T47D (cell line): ENCODE data around the gene SCAI.
"Not testable (repeated sequence)": the region's sequence is repeated elsewhere in the genome, so short reads cannot be mapped to it uniquely, and the experiment has no call there.

ENCODE experiments used
- DNase-seq, 2 experiments: peaks; one replicate each; pipeline versions ENCODE4 v3.0.0 to v3.0.0-alpha.2; 2011 to 2012; ENCODE audit warnings: low read depth in 1 of 2, low spot score in 1 of 2
- JUND ChIP-seq: IDR thresholded peaks from 2 replicates; pipeline ENCODE4 v1.6.1; 2012; ENCODE audit warnings: low read depth
- in situ Hi-C: cut with HindIII; loops from 2 replicates; pipeline ENCODE4 v1.10.0; 2016; ENCODE audit warnings: low sequenced_read_pairs, low pct_unique_long_range_greater_than_20kb

SCAI gene

DNA sequence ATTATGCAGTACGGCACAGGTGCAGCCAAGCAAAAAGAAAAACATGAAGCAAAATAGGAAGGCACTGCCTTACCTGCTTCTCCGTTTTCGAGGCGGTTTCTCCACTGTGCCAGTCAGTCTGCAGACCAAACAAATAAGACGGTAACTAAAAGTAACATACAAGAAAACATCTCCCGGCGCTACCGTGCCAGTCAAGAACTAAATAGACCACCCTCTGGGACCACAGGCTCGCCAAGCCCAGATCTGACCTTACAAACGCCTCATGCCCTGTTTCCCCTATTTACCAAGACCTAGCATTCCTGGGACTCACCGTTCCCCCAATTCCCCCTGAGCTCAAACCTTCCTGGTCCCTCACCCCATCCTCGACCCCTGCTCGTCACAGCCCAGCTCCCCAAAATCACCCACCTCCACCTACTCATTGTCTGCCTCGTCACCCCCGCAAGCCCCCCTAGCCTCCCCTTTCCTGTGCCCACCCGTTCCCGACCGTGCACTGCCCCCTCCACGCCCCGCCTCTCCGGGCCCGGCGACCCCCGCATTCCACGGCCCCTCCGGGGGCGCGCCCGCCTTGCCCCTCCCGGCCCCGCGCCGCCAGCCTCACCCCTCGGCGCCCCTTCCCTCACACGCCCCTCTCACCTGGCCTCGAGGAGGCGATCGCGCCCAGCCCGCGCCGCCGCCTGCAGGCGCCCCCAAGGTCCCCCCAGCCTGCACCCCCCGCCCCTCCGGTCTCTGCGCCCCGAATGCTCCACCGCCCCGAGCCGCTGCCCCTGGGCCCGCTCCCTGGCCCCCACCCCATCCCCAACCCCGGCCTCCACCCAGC is 560 bp downstream of the SCAI start:
- no peak for TF ChIP-seq JUND
- peak in 1 of 2 experiments; percentile 33 for DNase-seq
- in situ Hi-C loops = no loop called here

DNA sequence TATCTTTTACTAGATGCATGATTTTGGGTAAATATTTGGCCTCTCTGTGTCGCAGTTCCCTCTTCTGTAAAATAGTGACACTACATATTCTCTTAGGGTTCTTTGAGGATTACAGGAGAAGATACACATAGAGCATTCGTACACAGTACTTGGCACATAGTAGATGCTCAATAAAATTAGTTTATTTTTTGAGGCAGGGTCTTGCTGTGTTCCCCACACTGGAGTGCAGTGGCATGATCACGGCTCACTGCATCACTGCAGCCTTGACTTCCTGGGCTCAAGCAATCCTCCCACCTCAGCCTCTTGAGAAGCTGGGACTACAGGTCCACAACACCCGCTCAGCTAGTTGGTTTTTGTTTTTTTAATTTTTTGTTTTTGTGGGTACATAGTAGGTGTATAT is 1.6 kb downstream of the SCAI start:
- in situ Hi-C loops = no loop called here
- TF ChIP-seq JUND = no peak
- DNase-seq = no peak

DNA sequence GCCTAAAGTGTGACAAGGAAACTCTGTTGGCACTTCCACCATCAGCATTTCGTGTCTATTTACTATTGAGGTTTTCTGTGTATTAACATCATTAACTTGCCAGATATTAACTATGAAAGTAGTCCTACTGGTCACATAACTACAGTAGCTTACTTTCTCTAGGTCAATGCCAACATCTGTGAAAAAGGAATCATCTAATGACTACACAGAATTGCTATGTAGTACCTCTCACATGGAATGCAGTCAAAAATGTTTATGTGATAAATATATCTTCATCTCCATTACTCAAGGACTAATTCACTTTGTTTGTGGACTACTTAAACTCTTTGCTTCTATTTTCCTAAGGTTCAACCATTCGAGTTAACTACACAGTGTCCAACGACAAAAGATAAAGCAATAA is 2.1 kb downstream of the SCAI start:
- DNase-seq = no peak
- in situ Hi-C loops = no loop called here
- TF ChIP-seq JUND = no peak

DNA sequence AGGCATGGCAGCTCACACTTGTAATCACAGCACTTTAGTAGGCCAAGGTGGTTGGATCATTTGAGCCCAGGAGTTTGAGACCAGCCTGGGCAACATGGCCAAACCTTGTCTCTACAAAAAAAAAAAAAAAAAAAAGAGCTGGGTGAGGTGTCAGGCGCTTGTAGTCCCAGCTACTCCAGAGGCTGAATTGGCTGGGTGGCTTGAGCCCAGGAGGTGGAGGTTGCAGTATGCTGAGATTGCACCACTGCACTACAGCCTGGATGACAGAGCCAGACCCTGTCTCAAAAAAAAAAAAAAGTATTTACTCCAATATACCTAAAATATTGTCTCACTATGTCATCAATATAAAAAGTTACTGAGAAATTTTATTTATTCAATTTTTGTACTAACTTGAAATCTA is 2.8 kb downstream of the SCAI start:
- no peak for DNase-seq
- TF ChIP-seq JUND = no peak
- in situ Hi-C loops = no loop called here

DNA sequence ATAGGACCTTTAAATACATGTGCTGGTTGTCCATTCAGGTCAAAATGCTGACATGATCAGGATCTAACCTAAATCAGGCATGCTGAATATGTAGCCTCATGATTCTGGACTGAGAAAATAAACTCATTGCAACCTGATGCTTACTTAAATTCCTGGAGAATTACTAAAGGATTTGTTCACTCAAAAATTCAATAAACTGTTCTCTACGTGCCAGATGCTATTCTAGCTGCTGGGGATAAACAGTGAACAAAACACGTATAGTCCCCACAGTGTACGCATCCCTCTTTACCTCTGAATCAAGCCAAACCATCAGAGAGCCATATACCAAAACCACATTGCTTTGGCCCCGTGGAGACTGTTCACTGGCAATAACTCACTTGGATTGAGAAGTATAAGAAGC is 6.1 kb downstream of the SCAI start:
- TF ChIP-seq JUND = no peak
- no peak for DNase-seq
- in situ Hi-C loops = no loop called here

DNA sequence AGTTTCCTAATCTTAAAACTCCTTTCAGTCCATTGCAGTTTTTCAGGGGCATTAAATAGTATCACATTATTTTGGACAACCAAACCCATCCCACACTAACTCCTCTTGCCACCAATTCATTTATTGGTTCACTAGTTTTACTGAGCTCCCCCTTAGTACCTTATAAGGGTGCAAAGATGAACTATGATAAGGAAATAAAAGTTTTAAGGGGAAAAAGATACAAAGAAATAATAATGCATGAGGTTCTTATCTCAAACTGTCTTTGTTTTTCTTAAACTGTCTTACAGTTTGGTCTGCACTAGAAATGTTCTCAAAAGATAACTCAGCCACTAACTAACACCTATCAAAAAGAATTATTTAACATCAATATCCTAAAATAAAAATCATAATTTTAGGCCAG is 8.4 kb downstream of the SCAI start:
- DNase-seq = no peak
- in situ Hi-C loops = no loop called here
- TF ChIP-seq JUND = no peak

DNA sequence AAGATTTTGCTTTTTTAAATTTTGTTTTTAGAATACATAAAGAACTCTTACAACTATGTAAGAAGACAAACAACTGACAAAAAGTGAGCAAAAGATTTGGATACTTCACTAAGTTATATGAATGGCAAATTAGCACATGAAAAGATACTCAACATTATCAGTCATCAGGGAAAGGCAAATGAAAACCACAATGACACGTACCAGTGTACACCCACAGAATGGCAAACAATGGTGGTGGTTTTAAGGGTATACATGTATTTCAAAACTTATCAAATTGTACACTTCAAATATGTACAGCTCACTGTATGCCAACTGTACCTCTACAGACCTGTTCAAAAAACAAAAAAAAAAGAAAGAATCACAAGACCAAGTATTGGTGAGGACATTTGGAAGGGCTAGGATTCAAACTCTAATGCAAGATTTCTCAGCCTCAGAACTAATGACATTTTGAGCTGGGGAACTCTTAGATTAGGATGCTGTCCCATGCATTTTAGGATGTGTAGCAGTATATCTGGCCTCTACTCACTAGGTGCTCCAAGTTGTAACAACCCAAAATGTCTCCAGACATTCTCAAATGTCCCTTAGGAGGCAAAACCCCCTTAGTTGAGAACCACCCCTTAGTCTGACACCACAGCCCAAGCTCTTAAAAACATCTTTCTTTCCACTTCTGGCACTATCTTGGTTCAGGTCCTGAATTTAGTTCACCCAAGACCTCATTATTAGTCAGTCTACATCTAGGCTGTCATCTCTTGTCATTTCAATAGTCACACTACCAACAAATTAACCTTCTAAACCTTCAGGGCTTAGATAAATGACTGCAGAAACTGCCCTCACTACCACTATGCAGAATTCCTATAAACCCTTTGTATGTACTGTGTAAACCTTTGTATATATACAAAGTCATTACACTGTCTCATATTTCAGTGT is 9.7 kb downstream of the SCAI start:
- no peak for TF ChIP-seq JUND
- in situ Hi-C loops = no loop called here
- DNase-seq = no peak

DNA sequence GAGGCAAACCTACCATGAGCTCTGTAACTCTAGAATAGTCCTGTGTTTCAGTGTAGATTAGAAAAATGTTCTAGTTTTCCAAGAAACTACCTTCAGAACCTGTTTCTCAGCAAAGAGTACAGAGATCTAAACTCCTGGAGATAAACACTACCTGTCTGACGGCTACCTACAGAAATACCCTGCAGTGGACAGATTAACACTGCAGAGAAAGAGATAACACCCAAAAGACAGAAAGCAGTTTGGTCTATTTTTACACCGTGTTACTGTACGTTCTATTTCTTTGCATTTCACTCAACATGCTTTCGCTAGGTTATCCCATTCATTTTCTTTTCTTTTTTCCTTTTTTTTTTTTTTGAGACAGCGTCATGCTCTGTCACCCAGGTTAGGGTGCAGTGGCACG is 11.6 kb downstream of the SCAI start:
- DNase-seq = no peak
- in situ Hi-C loops = no loop called here
- no peak for TF ChIP-seq JUND

DNA sequence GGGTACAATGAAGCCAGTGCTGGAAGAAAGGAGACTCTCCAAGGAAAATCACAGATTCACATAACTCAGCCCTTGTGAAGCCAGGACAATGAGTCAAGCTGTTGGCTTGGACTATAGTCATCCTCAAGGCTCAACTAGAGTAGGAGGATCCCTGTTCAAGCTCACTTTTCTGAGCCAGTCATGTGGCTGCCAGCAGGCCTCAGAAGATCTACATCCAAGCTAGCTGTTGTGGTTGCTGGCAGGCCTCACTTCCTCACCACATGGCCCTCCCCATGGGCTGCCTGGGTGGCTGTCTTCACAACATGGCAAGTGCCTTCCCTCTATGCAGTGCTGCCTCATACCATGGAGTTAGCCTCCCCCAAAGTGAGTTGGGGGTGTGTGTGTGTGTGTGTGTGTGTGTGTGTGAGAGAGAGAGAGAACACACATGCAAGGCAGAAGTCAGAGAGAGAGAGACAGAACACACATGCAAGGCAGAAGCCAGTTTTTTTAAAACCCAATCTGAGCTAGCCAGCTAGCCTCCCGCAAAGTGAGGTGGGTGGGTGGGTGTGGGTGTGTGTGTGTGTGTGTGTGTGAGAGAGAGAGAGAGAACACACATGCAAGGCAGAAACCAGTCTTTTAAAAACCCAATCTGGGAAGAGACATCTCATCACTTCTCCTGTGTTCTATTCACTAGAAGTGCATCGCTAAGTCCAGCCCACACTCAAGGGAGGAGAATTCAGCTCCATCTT is 17.1 kb downstream of the SCAI start:
- in situ Hi-C loops = no loop called here
- DNase-seq = peak in 1 of 2 experiments; percentile 63
- no peak for TF ChIP-seq JUND

DNA sequence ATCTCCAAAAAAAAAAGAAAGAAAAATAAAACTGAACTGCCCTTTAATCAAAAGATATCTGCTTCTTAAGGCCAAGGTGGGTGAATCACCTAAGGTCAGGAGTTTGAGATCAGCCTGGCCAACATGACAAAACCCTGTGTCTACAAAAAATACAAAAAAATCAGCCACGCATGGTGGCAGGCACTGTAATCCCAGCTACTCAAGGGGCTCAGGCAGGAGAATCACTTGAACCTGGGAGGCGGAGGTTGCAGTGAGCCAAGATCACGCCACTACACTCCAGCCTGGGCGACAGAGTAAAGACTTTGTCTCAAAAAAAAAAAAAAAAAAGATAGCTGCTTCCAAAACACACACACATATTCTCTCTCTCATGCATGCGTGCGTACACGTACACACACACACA is 17.8 kb downstream of the SCAI start:
- in situ Hi-C loops = no loop called here
- no peak for DNase-seq
- TF ChIP-seq JUND = no peak

DNA sequence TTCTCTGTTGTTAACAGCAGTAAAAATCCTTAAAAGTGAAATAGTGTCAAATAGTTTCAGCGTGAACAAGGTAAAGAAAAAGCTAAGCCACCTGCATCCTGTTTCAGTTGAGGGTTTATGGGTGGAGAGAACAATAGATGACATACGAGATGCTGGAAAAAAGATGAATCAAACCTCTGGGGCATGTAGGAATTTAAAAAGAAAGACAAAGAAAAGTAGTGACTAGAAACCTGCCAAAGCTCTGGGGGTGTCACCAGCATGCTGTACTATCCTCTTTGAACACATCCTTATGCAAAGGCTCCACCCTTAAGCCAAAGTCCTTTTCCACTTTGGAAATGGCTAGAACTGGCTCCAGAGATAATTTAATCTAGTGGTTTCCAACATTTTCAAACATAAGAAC is 22.2 kb downstream of the SCAI start:
- no peak for DNase-seq
- in situ Hi-C loops = no loop called here
- TF ChIP-seq JUND = no peak

DNA sequence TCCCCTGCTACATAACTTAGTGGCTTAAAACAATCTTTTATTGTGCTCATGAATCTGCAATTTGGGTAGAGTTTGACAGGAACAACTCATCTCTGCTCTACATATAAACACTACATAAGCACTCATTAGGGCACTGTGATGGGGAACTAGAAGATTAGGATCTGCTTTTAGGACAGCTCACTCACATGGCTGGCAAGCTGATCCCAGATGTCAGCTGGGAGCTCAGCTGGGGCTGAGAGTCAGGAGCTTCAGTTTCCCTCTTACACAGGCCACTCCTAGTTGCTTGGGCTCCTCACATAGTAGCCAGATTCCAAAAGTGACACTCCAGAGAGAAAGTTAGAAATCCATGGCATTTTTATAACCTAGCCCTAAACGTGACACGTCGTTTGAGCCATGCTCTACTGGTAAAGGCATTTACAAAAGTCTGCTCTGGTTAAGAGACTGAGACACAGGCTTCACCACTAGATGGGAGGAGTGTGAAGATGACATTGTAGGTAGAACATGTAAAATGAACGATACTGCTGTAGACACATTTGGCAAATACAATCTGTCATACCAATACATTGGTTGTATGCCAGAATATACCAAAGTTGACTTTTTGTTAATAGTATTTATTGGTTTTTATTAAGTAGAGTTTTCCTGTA is 23.6 kb downstream of the SCAI start:
- TF ChIP-seq JUND = no peak
- DNase-seq = peak in 1 of 2 experiments; percentile 49
- in situ Hi-C loops = no loop called here

DNA sequence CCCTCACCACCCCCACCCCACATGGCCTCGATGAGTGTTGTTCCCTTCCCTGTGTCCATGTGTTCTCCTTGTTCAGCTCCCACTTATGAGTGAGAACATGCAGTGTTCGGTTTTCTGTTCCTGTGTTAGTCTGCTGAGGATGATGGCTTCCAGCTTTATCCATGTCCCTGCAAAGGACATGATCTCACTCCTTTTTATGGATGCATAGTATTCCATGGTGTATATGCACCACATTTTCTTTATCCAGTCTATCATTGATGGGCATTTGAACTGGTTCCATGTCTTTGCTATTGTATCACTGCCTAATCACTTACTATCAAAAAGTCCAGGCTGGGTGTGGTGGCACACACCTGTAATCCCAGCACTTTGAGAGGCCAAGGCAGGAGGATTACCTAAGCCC is 24.6 kb downstream of the SCAI start:
- in situ Hi-C loops, DNase-seq: not testable (repeated sequence)

DNA sequence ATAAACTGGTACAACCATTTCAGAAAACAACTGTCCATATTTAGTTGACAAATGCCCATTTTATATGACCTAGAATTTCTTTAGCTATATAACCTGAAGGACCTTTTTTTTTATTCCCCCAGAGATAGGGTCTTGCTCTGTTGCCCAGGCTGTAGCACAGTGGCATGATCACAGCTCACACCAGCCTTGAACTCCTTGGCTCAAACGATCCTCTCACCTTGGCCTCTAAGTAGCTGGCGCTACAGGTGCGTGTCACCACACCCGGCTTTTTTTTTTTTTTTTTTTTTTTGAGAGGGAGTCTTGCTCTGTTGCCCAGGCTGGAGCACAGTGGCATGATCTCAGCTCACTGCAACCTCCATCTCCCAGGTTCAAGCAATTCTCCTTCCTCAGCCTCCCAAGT is 28.8 kb downstream of the SCAI start:
- in situ Hi-C loops, DNase-seq: not testable (repeated sequence)
